Stimulated activated CD4-positive, alpha-beta T cell treated with anti-CD3 and anti-CD28 coated beads, Interleukin-2, amount 100 ng/mL, for 4 hours (primary cell): ENCODE data around the gene RHD.
"Not testable (repeated sequence)": the region's sequence is repeated elsewhere in the genome, so short reads cannot be mapped to it uniquely, and the experiment has no call there.

Experiments
- DNase-seq: peaks from one replicate; pipeline ENCODE4 v3.0.0-alpha.2; 2020; ENCODE audit warnings: low read depth

Gene RHD

GRCh38 chr1:25356441-25356840, 84.1 kb downstream of the RHD start:
- no peak for DNase-seq

- DNase-seq: no peak
Measured at GRCh38 chr1:25356848-25357247, 84.5 kb downstream of the RHD start.

GRCh38 chr1:25360596-25361581, 88.6 kb downstream of the RHD start:
- no peak for DNase-seq

GRCh38 chr1:25361901-25362300, 89.6 kb downstream of the RHD start:
- no peak for DNase-seq

- DNase-seq: not testable (repeated sequence)
Measured at GRCh38 chr1:25362634-25363559, 90.6 kb downstream of the RHD start.

GRCh38 chr1:25369241-25369640, 96.9 kb downstream of the RHD start:
- DNase-seq: no peak

- DNase-seq: not testable (repeated sequence)
Measured at GRCh38 chr1:25369691-25370271, 97.5 kb downstream of the RHD start.

GRCh38 chr1:25371757-25372156, 99.4 kb downstream of the RHD start:
- not testable (repeated sequence) for DNase-seq

GRCh38 chr1:25378367-25378766, 106.1 kb downstream of the RHD start:
- DNase-seq: not testable (repeated sequence)
